Measurements from ENCODE around the gene KLHL29.

GRCh38 chr2:23571085-23571484, 186.1 kb downstream of the KLHL29 start:
- TF ChIP-seq CTCF (conservative IDR thresholded peaks at IDR 0.05; ENCODE audit: low read depth, low read length) (no peak), EZH2 (IDR thresholded peaks at IDR 0.05; ENCODE audit: low read length, unreplicated experiment) (no peak), EZH2phosphoT487 (IDR thresholded peaks at IDR 0.05; ENCODE audit: borderline replicate concordance, low read length) (no peak)
